HAP-1 (cell line): ENCODE measurements around the gene FOS.

Experiments used
- DNase-seq, 2 experiments: peaks; one replicate each; pipeline ENCODE4 v3.0.0-alpha.2; 2016 to 2020; ENCODE audit warnings: low spot score in 2 of 2
- H3K27me3 ChIP-seq: fragments of 250-450 bp; sonication (Bioruptor Pico); 2 replicates; pipeline ENCODE4 v1.5.1; 2020; ENCODE audit warnings: low read depth, mild to moderate bottlenecking, moderate library complexity
- H3K36me3 ChIP-seq: fragments of 250-450 bp; sonication (Bioruptor Pico); replicated peaks from 2 replicates; pipeline ENCODE4 v1.5.1; 2020; ENCODE audit warnings: mild to moderate bottlenecking
- H3K4me1 ChIP-seq: fragments of 250-450 bp; sonication (Bioruptor Pico); 2 replicates; pipeline ENCODE4 v1.5.1; 2020; ENCODE audit warnings: mild to moderate bottlenecking
- H3K4me3 ChIP-seq: fragments of 250-450 bp; sonication (Bioruptor Pico); 2 replicates; pipeline ENCODE4 v1.5.1; 2020; ENCODE audit warnings: mild to moderate bottlenecking, moderate library complexity
- H3K9me3 ChIP-seq: fragments of 250-450 bp; sonication (Bioruptor Pico); 2 replicates; pipeline ENCODE4 v1.5.1; 2020; ENCODE audit warnings: mild to moderate bottlenecking, moderate library complexity
- in situ Hi-C: fragments of 300-500 bp; cut with MboI; formaldehyde crosslinking; loops from 3 replicates; pipeline ENCODE4 v1.14.3; 2020; ENCODE audit warnings: low sequenced_read_pairs, inconsistent platforms, mixed read lengths

The FOS gene

GRCh38 chr14:75312341-75312740 is 33.7 kb downstream of the FOS start:
- Histone ChIP-seq H3K27me3 (peaks cover 3% of the 10 kb centered on the region), H3K4me3 (no peak overlapping the region)
- in situ Hi-C loops, result no loop called here

GRCh38 chr14:75313294-75313693 is 34.7 kb downstream of the FOS start:
- in situ Hi-C loops, result no loop called here
- H3K36me3 ChIP-seq, result no peaks in the 10 kb centered on the region
- peaks cover 2% of the 10 kb centered on the region; the same call in 1 of the 2 replicates for H3K4me1 ChIP-seq
- H3K27me3 ChIP-seq, result peaks cover 3% of the 10 kb centered on the region
- H3K9me3 ChIP-seq, result no peaks in the 10 kb centered on the region
- no peak overlapping the region for H3K4me3 ChIP-seq
- no peak for DNase-seq

More at GRCh38 chr14:75312341-75312740, 33.7 kb downstream of the FOS start:
- DNase-seq, result no peak
- Histone ChIP-seq H3K9me3 (no peaks in the 10 kb centered on the region), H3K4me1 (peaks cover 2% of the 10 kb centered on the region; the same call in 1 of the 2 replicates), H3K36me3 (no peaks in the 10 kb centered on the region)

- H3K9me3 ChIP-seq, result no peaks in the 10 kb centered on the region
- in situ Hi-C loops, result no loop called here
- H3K27me3 ChIP-seq, result peaks cover 3% of the 10 kb centered on the region
- DNase-seq, result no peak
- H3K36me3 ChIP-seq, result no peaks in the 10 kb centered on the region
- peaks cover 2% of the 10 kb centered on the region; the same call in 1 of the 2 replicates for H3K4me1 ChIP-seq
- no peak overlapping the region for H3K4me3 ChIP-seq
Observed at GRCh38 chr14:75315144-75315543, 36.5 kb downstream of the FOS start.

- peaks cover 3% of the 10 kb centered on the region for H3K27me3 ChIP-seq
- H3K9me3 ChIP-seq, result no peaks in the 10 kb centered on the region
- H3K4me1 ChIP-seq, result no peaks in the 10 kb centered on the region
- no peak overlapping the region for H3K4me3 ChIP-seq
- DNase-seq, result no peak
- in situ Hi-C loops, result no loop called here
- H3K36me3 ChIP-seq, result no peaks in the 10 kb centered on the region
Observed at GRCh38 chr14:75317148-75317547, 38.5 kb downstream of the FOS start.

- Histone ChIP-seq H3K27me3 (peaks cover 3% of the 10 kb centered on the region), H3K9me3 (no peaks in the 10 kb centered on the region), H3K4me1 (no peaks in the 10 kb centered on the region), H3K4me3 (no peak overlapping the region), H3K36me3 (no peaks in the 10 kb centered on the region)
- in situ Hi-C loops, result no loop called here
- no peak for DNase-seq
Observed at GRCh38 chr14:75318353-75318752, 39.7 kb downstream of the FOS start.

GRCh38 chr14:75319021-75319420 is 40.4 kb downstream of the FOS start:
- Histone ChIP-seq H3K4me3 (no peak overlapping the region), H3K4me1 (no peaks in the 10 kb centered on the region), H3K27me3 (peaks cover 3% of the 10 kb centered on the region), H3K9me3 (no peaks in the 10 kb centered on the region), H3K36me3 (no peaks in the 10 kb centered on the region)
- no peak for DNase-seq
- in situ Hi-C loops, result no loop called here

GRCh38 chr14:75320196-75320595 is 41.6 kb downstream of the FOS start:
- Histone ChIP-seq H3K27me3 (no peaks in the 10 kb centered on the region; the same call in 1 of the 2 replicates), H3K4me3 (no peak overlapping the region), H3K9me3 (no peaks in the 10 kb centered on the region), H3K4me1 (no peaks in the 10 kb centered on the region), H3K36me3 (no peaks in the 10 kb centered on the region)
- in situ Hi-C loops, result no loop called here
- DNase-seq, result no peak

- in situ Hi-C loops, result no loop called here
Observed at GRCh38 chr14:75322746-75323145, 44.1 kb downstream of the FOS start.

GRCh38 chr14:75323571-75323970 is 44.9 kb downstream of the FOS start:
- Histone ChIP-seq H3K9me3 (no peaks in the 10 kb centered on the region), H3K4me3 (no peak overlapping the region), H3K36me3 (no peaks in the 10 kb centered on the region), H3K4me1 (no peaks in the 10 kb centered on the region), H3K27me3 (no peaks in the 10 kb centered on the region; the same call in 1 of the 2 replicates)
- in situ Hi-C loops, result no loop called here
- DNase-seq, result no peak

More at GRCh38 chr14:75322746-75323145, 44.1 kb downstream of the FOS start:
- no peaks in the 10 kb centered on the region for H3K4me1 ChIP-seq
- H3K4me3 ChIP-seq, result no peak overlapping the region
- DNase-seq, result no peak
- H3K9me3 ChIP-seq, result no peaks in the 10 kb centered on the region
- no peaks in the 10 kb centered on the region for H3K36me3 ChIP-seq
- no peaks in the 10 kb centered on the region; the same call in 1 of the 2 replicates for H3K27me3 ChIP-seq

GRCh38 chr14:75328558-75329155 is 50.0 kb downstream of the FOS start:
- Histone ChIP-seq H3K9me3 (no peaks in the 10 kb centered on the region), H3K4me1 (no peaks in the 10 kb centered on the region), H3K36me3 (no peaks in the 10 kb centered on the region), H3K4me3 (no peak overlapping the region), H3K27me3 (no peaks in the 10 kb centered on the region; the same call in 1 of the 2 replicates)
- no peak for DNase-seq
- in situ Hi-C loops, result no loop called here

- H3K27me3 ChIP-seq, result no peaks in the 10 kb centered on the region; the same call in 1 of the 2 replicates
- in situ Hi-C loops, result no loop called here
- no peaks in the 10 kb centered on the region for H3K9me3 ChIP-seq
- no peaks in the 10 kb centered on the region for H3K36me3 ChIP-seq
- H3K4me3 ChIP-seq, result no peak overlapping the region
- no peak for DNase-seq
- no peaks in the 10 kb centered on the region for H3K4me1 ChIP-seq
Observed at GRCh38 chr14:75329369-75329768, 50.7 kb downstream of the FOS start.

- Histone ChIP-seq H3K9me3 (no peaks in the 10 kb centered on the region), H3K4me3 (no peak overlapping the region), H3K36me3 (no peaks in the 10 kb centered on the region), H3K27me3 (no peaks in the 10 kb centered on the region; the same call in 1 of the 2 replicates), H3K4me1 (no peaks in the 10 kb centered on the region)
- DNase-seq, result no peak
- in situ Hi-C loops, result no loop called here
Observed at GRCh38 chr14:75331471-75331870, 52.8 kb downstream of the FOS start.
